ENCODE measurements around the gene CCDC33. TPM values are rescaled to one million over a fixed set of nuclear protein-coding genes. Genes with fewer than 3 reads are reported as not detected.

The CCDC33 gene
- total and polyA plus RNA-seq, 2 donors (not counting 1 experiment from before 2014, with no cell fraction given), result not detected

- Mint-ChIP-seq H3K9me3 (ENCODE audit: insufficient read depth) (no peaks in the 10 kb centered on the region), H3K4me3 (no peak overlapping the region), H3K27ac (no peak overlapping the region), H3K4me1 (peaks cover 2% of the 10 kb centered on the region), H3K27me3 (peaks cover 19% of the 10 kb centered on the region)
- CTCF ChIA-PET, result interaction anchor here (0.9 kb wide), 1 partner anchor 357 kb away, joined by 3 read pairs; no protein-coding TSS in a partner anchor
- H2AFZ ChIP-seq (ENCODE audit: insufficient read depth, low read depth, low read length, poor library complexity, severe bottlenecking), result no peak overlapping the region
- no peak overlapping the region for H3K27ac ChIP-seq (ENCODE audit: low read length in 2 of 2)
- ATAC-seq (ENCODE audit: low read depth), result no peak
- no peaks in the 10 kb centered on the region for H3K79me2 ChIP-seq (ENCODE audit: control insufficient read depth, insufficient read depth, low read length)
- H3K36me3 ChIP-seq (replicated peaks in 1 of 2; ENCODE audit: control extremely low read depth in 1 of 2, control insufficient read depth in 1 of 2, extremely low read depth in 1 of 2, insufficient read depth in 2 of 2, low read length in 1 of 2), result no peaks in the 10 kb centered on the region
- H4K20me1 ChIP-seq (ENCODE audit: control insufficient read depth, insufficient read depth, low read length, poor library complexity, severe bottlenecking), result no peaks in the 10 kb centered on the region
- TF ChIP-seq CTCF (IDR thresholded peaks at IDR 0.05) (no peak), EZH2 (IDR thresholded peaks at IDR 0.05; ENCODE audit: borderline replicate concordance, insufficient read depth, low read depth, low read length, poor library complexity, severe bottlenecking) (no peak)
- 79% methylated on average over 4 of the region's 4 CpGs for WGBS (ENCODE audit: insufficient coverage)
- POLR2A ChIA-PET, result no interaction called here
- no peaks in the 10 kb centered on the region for H3K9me3 ChIP-seq (ENCODE audit: control extremely low read depth in 1 of 3, control insufficient read depth in 2 of 3, insufficient read depth in 1 of 3, low read length in 2 of 3)
- no peak for DNase-seq
- no peak overlapping the region for H3K4me3 ChIP-seq (ENCODE audit: control extremely low read depth in 1 of 5, extremely low read depth in 1 of 5, insufficient read depth in 1 of 5, low read depth in 2 of 5, low read length in 4 of 5)
- peaks cover 0 to 2% (median 0%) of the 10 kb centered on the region in 4 experiments for H3K27me3 ChIP-seq (replicated peaks in 1 of 4; ENCODE audit: control extremely low read depth in 1 of 4, control insufficient read depth in 3 of 4, insufficient read depth in 4 of 4, low read length in 3 of 4)
- no peaks in the 10 kb centered on the region for H3K4me1 ChIP-seq (ENCODE audit: control insufficient read depth in 2 of 2, insufficient read depth in 2 of 2, low read length in 2 of 2)
- no peak overlapping the region for H3K4me2 ChIP-seq (replicated peaks; ENCODE audit: low read depth, low read length, poor library complexity, severe bottlenecking)
- no peak overlapping the region for H3K9ac ChIP-seq (ENCODE audit: low read length)
- intact Hi-C loops (cut with micrococcal nuclease), result no loop called here
These were observed 90.6 kb downstream of the CCDC33 start for GRCh38 chr15:74326746-74327145.

- Mint-ChIP-seq H3K27me3 (peaks cover 15% of the 10 kb centered on the region), H3K9me3 (ENCODE audit: insufficient read depth) (no peaks in the 10 kb centered on the region), H3K27ac (no peak overlapping the region), H3K4me3 (no peak overlapping the region), H3K4me1 (peaks cover 2% of the 10 kb centered on the region)
- no peak overlapping the region for H3K27ac ChIP-seq (ENCODE audit: low read length in 2 of 2)
- POLR2A ChIA-PET, result no interaction called here
- WGBS (ENCODE audit: insufficient coverage), result 89% methylated on average over 3 of the region's 6 CpGs
- H3K9ac ChIP-seq (ENCODE audit: low read length), result no peak overlapping the region
- H3K4me1 ChIP-seq (ENCODE audit: control insufficient read depth in 2 of 2, insufficient read depth in 2 of 2, low read length in 2 of 2), result no peaks in the 10 kb centered on the region
- no peak overlapping the region for H3K4me2 ChIP-seq (replicated peaks; ENCODE audit: low read depth, low read length, poor library complexity, severe bottlenecking)
- H3K79me2 ChIP-seq (ENCODE audit: control insufficient read depth, insufficient read depth, low read length), result no peaks in the 10 kb centered on the region
- no peak overlapping the region for H2AFZ ChIP-seq (ENCODE audit: insufficient read depth, low read depth, low read length, poor library complexity, severe bottlenecking)
- no peaks in the 10 kb centered on the region for H4K20me1 ChIP-seq (ENCODE audit: control insufficient read depth, insufficient read depth, low read length, poor library complexity, severe bottlenecking)
- ATAC-seq (ENCODE audit: low read depth) (no peak), DNase-seq (no peak)
- TF ChIP-seq CTCF (IDR thresholded peaks at IDR 0.05) (no peak), EZH2 (IDR thresholded peaks at IDR 0.05; ENCODE audit: borderline replicate concordance, insufficient read depth, low read depth, low read length, poor library complexity, severe bottlenecking) (no peak)
- H3K9me3 ChIP-seq (ENCODE audit: control extremely low read depth in 1 of 3, control insufficient read depth in 2 of 3, insufficient read depth in 1 of 3, low read length in 2 of 3), result no peaks in the 10 kb centered on the region
- CTCF ChIA-PET, result no interaction called here
- no peak overlapping the region for H3K4me3 ChIP-seq (ENCODE audit: control extremely low read depth in 1 of 5, extremely low read depth in 1 of 5, insufficient read depth in 1 of 5, low read depth in 2 of 5, low read length in 4 of 5)
- H3K36me3 ChIP-seq (replicated peaks in 1 of 2; ENCODE audit: control extremely low read depth in 1 of 2, control insufficient read depth in 1 of 2, extremely low read depth in 1 of 2, insufficient read depth in 2 of 2, low read length in 1 of 2), result no peaks in the 10 kb centered on the region
- intact Hi-C loops (cut with micrococcal nuclease), result no loop called here
- no peaks in the 10 kb centered on the region for H3K27me3 ChIP-seq (replicated peaks in 1 of 4; ENCODE audit: control extremely low read depth in 1 of 4, control insufficient read depth in 3 of 4, insufficient read depth in 4 of 4, low read length in 3 of 4)
These were observed 91.6 kb downstream of the CCDC33 start for GRCh38 chr15:74327756-74328155.
